Pons (tissue), 1 donor: ENCODE data around the gene THSD4.
"Not testable (repeated sequence)": the region's sequence is repeated elsewhere in the genome, so short reads cannot be mapped to it uniquely, and the experiment has no call there.

Experiments
- DNase-seq: peaks from one replicate; pipeline ENCODE4 v3.0.0-alpha.2; 2016; ENCODE audit warnings: low spot score

THSD4 gene

DNA sequence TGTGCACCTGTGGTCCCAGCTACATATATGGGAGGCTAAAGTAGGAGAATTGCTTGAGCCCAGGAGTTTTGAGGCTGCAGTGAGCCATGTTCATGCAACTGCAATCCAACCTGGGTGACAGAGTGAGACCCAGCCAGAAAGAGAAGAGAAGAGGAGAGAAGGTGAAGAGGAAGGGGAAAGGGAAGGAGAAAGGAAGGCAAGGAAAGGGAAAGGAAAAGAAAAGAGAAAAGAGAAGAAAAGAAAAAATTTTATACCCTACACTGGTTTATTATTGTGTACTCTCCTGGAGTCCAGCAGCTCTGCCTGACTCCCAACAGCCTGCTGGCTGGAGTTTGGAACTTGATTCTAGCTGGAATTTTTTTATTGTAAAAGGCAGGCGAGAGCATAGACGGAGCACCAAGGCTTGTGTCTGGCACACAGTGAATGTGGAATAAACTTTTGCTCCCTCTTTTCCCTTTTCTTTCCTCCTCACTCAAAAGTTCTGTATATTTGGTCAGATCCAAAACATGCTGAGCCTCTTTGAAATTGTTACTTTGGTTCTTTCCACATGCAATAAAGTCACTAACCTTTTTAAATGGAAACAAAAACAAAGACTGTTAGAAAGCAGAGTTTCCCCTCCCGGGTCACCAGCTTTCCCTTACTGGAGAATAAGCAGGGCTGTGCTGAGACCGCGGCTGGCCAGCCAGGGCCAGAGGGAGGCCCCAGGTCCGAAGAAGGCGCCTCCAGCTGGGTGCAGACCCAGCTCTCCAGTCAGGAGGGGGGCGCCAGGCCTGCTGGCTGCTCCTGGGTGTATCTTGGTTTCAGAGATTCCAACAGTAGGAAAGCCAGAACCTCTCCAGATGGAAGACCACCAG is 9.9 kb downstream of the THSD4 start:
- no peak for DNase-seq

- no peak for DNase-seq
Observed at GRCh38 chr15:71125831-71126450, 10.7 kb downstream of the THSD4 start.

DNA sequence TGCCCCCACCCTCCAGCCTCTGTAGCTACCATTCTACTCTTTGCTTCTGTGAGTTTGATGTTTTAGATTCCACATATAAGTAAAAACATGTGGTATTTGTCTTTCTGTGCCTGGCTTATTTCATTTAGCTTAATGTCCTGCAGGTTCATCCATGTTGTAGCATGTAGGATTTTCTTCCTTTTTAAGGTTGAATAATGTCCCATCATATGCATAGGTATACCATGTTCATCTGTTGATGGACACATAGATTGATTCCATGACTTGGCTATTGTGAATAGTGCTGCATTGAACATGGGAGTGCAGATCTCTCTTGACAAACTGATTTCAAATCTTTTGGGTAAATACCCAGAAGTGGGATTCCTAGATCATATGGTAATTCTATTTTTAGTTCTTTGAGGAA is 11.8 kb downstream of the THSD4 start:
- DNase-seq: no peak

GRCh38 chr15:71128159-71128558 is 12.9 kb downstream of the THSD4 start:
- DNase-seq: not testable (repeated sequence)

DNA sequence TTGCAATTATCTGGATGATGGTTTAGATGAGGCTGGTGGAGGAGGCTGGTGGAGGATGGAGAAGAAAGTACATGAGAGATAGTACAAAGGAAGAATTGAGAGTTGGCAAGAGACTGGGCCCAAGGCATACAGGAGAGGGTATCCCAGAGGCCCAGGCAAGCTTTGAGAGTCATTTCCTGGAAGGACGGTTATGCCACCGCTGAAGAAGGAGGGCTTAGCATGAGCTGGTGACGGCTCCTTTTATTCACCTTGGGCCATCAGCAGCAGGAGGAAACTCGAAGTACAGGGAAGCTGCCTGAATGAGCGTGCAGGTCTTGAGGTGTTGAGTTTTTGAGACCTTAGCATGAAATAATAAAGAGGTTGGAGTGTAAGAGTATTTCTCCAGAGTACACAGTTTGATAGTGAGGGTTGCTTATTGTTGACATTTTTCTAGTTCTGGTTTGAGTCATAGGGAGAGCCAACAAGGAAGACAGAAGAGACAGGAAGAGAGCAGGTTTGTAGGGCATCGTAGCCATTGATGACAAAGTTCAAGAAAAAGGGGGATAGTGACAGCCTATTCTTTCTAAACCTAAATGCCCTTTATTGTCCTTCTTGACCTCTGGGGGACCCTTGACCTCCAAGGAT is 13.8 kb downstream of the THSD4 start:
- no peak for DNase-seq

DNA sequence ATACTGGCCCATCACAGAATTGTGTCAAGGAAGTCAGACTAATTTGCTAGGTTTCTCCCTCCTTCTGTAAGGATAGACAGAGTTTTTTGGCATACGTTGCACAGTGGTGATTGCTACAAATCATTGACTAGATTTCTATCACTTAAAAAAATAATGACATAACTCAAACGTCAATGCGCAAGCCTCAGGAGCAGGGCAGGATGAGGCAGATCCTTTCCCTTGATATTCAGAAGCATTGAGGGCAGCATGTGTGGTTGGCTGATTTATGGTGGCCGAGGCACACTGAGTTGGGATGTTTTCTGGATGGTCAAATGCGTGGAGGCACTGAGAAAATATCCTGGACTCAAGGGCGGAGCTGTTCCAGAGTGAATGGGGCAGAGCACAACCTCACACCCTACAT is 14.4 kb downstream of the THSD4 start:
- DNase-seq: no peak

DNA sequence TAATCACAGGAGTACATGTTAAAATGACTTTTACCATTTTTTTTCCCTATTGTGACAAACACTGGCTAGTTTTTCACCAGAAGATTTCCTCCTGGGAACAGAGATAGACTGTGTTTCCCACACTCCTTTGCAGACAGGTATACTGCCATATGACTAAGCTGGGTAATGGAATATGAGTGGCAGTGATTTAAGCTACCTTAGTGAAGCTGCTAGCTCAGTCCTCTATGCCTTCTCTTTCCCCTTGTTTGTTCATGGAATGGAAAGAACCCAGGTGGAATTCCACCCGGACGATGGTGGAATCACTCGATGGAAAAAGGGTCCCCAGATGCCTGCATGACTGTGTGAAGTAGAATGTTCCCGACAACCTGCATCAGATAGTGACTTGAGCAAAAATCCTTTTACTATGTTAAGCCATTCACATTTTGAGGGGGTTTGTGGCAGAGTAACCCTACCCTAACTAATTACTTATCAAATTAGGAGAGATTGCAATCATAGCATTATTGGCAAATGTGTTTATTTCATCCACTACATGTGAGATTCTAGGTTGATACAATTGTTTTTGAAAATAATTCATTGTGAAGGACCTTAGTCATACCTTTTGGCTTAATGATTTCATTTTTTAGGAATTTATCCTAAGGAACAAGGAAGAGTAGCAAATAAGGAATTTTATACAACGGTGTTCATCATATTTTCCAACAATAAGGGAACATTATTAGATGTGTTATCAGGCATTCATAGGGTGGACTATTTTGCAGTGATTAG is 16.5 kb downstream of the THSD4 start:
- no peak for DNase-seq

GRCh38 chr15:71133747-71134472 is 18.6 kb downstream of the THSD4 start:
- DNase-seq: no peak

DNA sequence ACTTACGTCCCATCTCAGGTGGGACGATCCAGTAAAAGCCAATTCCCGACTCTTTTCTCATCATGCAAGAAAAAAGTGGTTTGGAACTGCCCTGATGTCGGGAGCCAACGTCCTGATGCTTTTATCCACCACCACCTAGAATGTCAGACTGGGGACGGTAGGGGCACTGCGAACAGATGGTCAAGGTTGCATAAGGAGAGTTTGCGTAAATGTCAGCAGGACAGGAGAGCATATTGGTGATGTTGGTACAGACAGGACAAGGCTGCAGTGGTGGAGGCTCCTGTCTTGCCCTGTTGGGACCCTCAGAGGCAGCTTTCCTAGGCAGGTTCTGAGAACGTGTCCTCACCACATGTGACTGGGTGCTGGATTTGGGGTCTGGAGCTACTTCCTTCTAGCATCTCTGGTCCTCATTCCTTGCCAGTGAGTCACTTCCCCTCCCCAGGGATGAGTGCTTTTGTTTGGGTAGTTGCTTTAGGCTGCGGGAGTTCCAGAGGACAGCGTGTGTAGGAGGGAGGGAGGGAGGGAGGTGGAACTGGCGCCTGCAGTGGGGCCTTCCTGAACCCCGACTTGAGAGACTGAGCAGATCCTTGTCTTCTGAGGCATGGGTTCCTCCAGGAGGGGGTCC is 21.0 kb downstream of the THSD4 start:
- DNase-seq: no peak

DNA sequence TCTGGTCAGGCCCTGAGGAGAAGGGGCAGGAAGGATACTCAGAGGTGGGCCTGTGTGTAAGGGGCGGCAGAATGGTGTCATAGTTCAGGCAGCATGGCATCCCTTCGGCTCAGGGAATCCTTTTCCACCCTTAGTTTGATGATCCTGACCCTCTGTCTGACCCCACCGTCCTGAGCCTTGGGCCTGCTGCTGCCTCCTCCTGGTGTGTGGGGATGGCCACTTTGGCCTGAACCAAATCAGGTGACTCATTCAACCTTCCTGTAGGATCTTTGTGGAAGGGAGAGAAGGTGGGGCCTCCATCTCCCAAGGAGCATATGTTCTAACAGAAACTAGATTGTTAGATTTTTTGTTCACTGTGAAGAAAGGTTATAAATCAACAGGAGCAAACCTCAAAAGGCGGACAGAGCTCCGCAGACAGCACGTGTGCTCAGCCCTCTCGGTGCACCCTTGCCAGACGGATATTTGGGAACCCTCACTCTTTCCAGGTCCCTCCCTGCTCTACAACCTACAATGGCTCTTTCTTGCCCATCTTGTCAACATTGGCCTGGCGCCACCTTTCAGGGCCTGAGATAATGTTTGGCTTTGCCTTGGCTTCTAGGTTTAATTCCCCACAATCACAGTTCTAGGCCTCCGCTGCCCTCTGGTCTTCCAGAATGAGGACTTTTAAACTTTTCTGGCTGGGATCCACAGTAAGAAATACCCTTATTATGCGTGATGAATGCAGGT is 21.7 kb downstream of the THSD4 start:
- no peak for DNase-seq

DNA sequence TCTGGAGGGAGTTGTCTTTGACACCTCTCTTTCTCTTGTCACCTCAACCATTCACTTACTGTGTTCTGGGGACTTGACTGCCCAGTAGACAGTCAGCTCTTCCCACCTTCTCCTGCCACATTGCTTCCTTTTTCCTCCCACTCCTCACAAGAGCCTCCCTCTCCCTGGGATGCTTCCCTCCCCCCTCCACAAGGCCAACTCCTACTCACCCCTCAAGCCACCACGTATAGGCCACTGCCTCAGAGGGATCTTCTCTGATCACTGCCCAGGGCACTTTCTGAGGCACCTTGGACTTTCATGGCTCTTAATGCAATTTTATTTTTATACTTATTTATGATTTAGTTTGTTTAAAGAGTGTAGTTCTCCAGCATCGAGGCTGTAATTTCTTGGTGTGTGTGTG is 23.2 kb downstream of the THSD4 start:
- no peak for DNase-seq

DNA sequence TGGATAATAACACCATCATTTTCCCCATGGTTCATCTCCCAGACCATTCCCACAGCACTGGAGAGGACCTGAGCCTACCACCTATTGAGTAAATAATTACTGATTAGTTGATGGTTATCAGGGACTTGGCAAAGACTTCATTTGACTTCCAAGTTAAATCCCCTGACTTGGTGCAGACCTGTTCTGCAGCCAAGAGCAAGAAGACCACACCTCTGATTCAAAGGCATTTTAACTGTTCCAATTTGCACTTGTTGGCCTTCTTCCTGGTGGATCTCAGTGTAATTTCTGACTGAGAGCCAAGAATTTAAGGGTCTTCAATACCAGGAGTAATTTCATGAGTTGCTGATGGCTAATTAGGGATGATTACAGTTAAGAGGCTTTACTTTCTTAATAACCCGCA is 24.0 kb downstream of the THSD4 start:
- DNase-seq: no peak

GRCh38 chr15:71141572-71141971 is 26.3 kb downstream of the THSD4 start:
- no peak for DNase-seq

- DNase-seq: no peak
Observed at GRCh38 chr15:71142780-71143179, 27.5 kb downstream of the THSD4 start.

DNA sequence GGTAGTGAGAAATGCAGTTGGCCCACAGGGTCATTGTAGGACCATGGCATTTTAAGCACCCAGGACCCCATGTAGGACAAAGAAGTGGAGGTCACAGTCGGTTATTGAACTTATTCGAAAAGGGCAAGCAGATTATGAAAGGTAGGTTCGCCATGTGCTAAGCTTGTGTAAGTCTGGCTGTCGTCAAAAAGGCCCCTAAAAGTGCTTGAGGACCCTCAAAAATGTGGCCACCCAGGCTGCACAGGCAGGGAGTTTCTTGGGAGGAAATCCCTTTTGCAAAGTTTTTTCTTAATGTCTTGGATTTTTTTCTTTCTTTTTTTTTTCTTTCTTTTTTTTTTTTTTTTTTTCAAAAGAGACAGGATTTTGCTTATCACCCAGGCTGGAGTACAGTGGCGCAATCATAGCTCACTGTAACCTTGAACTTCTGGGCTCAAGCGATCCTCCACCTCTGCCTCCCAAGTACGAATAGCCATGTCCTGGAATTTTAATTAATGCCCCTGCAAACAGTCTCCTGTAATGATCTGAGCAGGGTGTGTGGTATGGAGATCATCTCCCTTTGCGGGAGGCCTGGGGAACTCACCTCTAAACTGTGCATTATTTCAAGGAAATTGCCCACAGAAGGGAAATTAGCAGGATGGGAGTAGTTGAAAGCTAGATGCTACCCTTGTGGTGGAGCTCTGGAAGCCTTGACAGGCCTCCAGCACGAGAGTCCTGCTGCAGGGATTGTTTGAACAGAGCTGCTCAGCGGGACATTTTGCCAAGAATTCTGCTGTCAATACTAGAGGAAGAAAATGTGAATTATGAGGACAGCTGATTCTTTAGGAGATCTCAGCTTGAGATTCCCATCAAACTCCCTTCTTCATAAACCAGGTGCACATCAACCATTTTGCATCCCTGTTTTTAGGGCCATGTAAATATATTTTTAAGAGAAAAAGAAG is 28.4 kb downstream of the THSD4 start:
- DNase-seq: no peak

DNA sequence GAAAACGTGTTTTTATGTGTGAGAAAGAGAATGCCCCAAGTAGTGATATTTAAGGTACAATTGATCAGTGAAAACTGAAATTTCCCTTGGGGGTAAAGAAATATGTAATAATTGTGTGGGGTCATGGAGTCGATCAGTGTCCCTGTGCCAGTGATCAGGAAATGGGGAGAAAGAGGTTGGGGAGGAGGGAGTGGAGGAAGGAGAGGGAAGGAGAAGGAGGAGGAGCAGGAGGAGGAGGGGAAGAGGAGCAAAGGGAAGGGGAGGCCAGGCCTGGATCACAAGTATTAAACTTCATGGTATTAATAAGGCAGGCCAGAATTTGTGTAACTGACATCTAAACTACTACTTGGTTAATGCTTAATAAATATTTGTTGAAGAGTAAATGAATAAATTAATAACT is 30.4 kb downstream of the THSD4 start:
- no peak for DNase-seq

GRCh38 chr15:71146580-71146982 is 31.3 kb downstream of the THSD4 start:
- DNase-seq: no peak

- DNase-seq: no peak
Observed at GRCh38 chr15:71148048-71148447, 32.8 kb downstream of the THSD4 start.
